HG02571 (cell line): ENCODE data around the gene NPLOC4.
"Not testable (repeated sequence)": the region's sequence is repeated elsewhere in the genome, so short reads cannot be mapped to it uniquely, and the experiment has no call there.

ENCODE experiments used
- ATAC-seq: cut with Tn5 transposase; IDR thresholded peaks from one replicate; pipeline ENCODE4 v1.9.1; 2021; ENCODE audit warnings: mild to moderate bottlenecking, moderate library complexity; ENCODE audit not compliant: unreplicated experiment

The NPLOC4 gene

GRCh38 chr17:81590121-81590520 is 46.8 kb downstream of the NPLOC4 start:
- ATAC-seq, result no peak

GRCh38 chr17:81589612-81590011 is 47.3 kb downstream of the NPLOC4 start:
- ATAC-seq, result no peak

- ATAC-seq, result no peak
Observed at GRCh38 chr17:81586096-81586495, 50.8 kb downstream of the NPLOC4 start.

- ATAC-seq, result not testable (repeated sequence)
Observed at GRCh38 chr17:81584771-81585170, 52.1 kb downstream of the NPLOC4 start.

- no peak for ATAC-seq
Observed at GRCh38 chr17:81583589-81584342, 53.1 kb downstream of the NPLOC4 start.

- no peak for ATAC-seq
Observed at GRCh38 chr17:81582749-81583148, 54.2 kb downstream of the NPLOC4 start.

GRCh38 chr17:81582341-81582740 is 54.6 kb downstream of the NPLOC4 start:
- no peak for ATAC-seq

- ATAC-seq, result no peak
Observed at GRCh38 chr17:81581758-81582157, 55.2 kb downstream of the NPLOC4 start.

GRCh38 chr17:81580481-81580880 is 56.4 kb downstream of the NPLOC4 start:
- ATAC-seq, result no peak

- ATAC-seq, result no peak
Observed at GRCh38 chr17:81579821-81580321, 57.0 kb downstream of the NPLOC4 start.

GRCh38 chr17:81579298-81579697 is 57.6 kb downstream of the NPLOC4 start:
- no peak for ATAC-seq

- ATAC-seq, result no peak
Observed at GRCh38 chr17:81578561-81579225, 58.2 kb downstream of the NPLOC4 start.

GRCh38 chr17:81578038-81578441 is 58.9 kb downstream of the NPLOC4 start:
- no peak for ATAC-seq

- no peak for ATAC-seq
Observed at GRCh38 chr17:81577278-81578000, 59.5 kb downstream of the NPLOC4 start.

GRCh38 chr17:81576621-81577277 is 60.2 kb downstream of the NPLOC4 start:
- no peak for ATAC-seq

GRCh38 chr17:81575836-81576235 is 61.1 kb downstream of the NPLOC4 start:
- ATAC-seq, result no peak

GRCh38 chr17:81574643-81574956 is 62.3 kb downstream of the NPLOC4 start:
- ATAC-seq, result no peak

GRCh38 chr17:81573794-81574642 is 62.9 kb downstream of the NPLOC4 start:
- no peak for ATAC-seq

- no peak for ATAC-seq
Observed at GRCh38 chr17:81572563-81573168, 64.2 kb downstream of the NPLOC4 start.

- ATAC-seq, result no peak
Observed at GRCh38 chr17:81570964-81571363, 65.9 kb downstream of the NPLOC4 start.
